ENCODE results near the gene OSBPL3. TPM values are rescaled to one million over a fixed set of nuclear protein-coding genes. Genes with fewer than 3 reads are reported as not detected.

OSBPL3 gene
- total RNA-seq, 1 experiment from 2014 or later = 16.0 TPM

GRCh38 chr7:24842449-24843241 lies 137.3 kb downstream of the OSBPL3 start:
- CTCF ChIA-PET = interaction anchor here (1.1 to 1.4 kb wide), 2 partner anchors 30 to 127 kb away, joined by 3 to 7 read pairs; no protein-coding TSS in a partner anchor
- POLR2A ChIA-PET = no interaction called here

GRCh38 chr7:24842029-24842428 lies 137.9 kb downstream of the OSBPL3 start:
- no peak for ATAC-seq
- peaks cover 9% of the 10 kb centered on the region; the same call in 1 of the 2 replicates for H3K36me3 Mint-ChIP-seq
- H3K27me3 Mint-ChIP-seq (ENCODE audit: low read depth) = no peaks in the 10 kb centered on the region
- ChIA-PET CTCF (interaction anchor here (1.1 to 1.4 kb wide), 2 partner anchors 30 to 126 kb away, joined by 3 to 7 read pairs; no protein-coding TSS in a partner anchor), POLR2A (no interaction called here)
- H3K4me3 Mint-ChIP-seq = no peak overlapping the region
- H3K4me1 Mint-ChIP-seq = peaks cover 18% of the 10 kb centered on the region
- no peaks in the 10 kb centered on the region for H3K9me3 Mint-ChIP-seq
- TF ChIP-seq FOXJ3 (CRISPR knock-in tag; IDR thresholded peaks at IDR 0.05; ENCODE audit: borderline replicate concordance) = no peak
- TF ChIP-seq SMAD4 (CRISPR knock-in tag; IDR thresholded peaks at IDR 0.05) = no peak
- no peak for TF ChIP-seq IRF2 (CRISPR knock-in tag; IDR thresholded peaks at IDR 0.05; ENCODE audit: borderline replicate concordance, low read depth)
- TF ChIP-seq EMX1 (CRISPR knock-in tag; IDR thresholded peaks at IDR 0.05) = no peak
- TF ChIP-seq CREB1 (CRISPR knock-in tag; IDR thresholded peaks at IDR 0.05) = no peak
- TF ChIP-seq NFATC4 (CRISPR knock-in tag; IDR thresholded peaks at IDR 0.05) = no peak
- no peak for TF ChIP-seq SOX15 (CRISPR knock-in tag; IDR thresholded peaks at IDR 0.05)
- TF ChIP-seq ZMAT4 (CRISPR knock-in tag; IDR thresholded peaks at IDR 0.05) = no peak
- no peak for TF ChIP-seq RELA (CRISPR knock-in tag; IDR thresholded peaks at IDR 0.05; ENCODE audit: borderline replicate concordance)
- TF ChIP-seq ZSCAN18 (CRISPR knock-in tag; IDR thresholded peaks at IDR 0.05) = no peak
- TF ChIP-seq PRDM15 (CRISPR knock-in tag; IDR thresholded peaks at IDR 0.05) = no peak
- H3K27ac Mint-ChIP-seq = no peak overlapping the region
- no peak for DNase-seq (ENCODE audit: low spot score)

More at GRCh38 chr7:24842449-24843241, 137.3 kb downstream of the OSBPL3 start:
- Mint-ChIP-seq H3K27ac (peak overlapping the region; percentile 4; the same call in 1 of the 2 replicates), H3K4me3 (no peak overlapping the region), H3K9me3 (no peaks in the 10 kb centered on the region), H3K36me3 (peaks cover 9% of the 10 kb centered on the region; the same call in 1 of the 2 replicates), H3K27me3 (ENCODE audit: low read depth) (no peaks in the 10 kb centered on the region), H3K4me1 (peaks cover 18% of the 10 kb centered on the region)
- TF ChIP-seq GABPB1 (CRISPR knock-in tag; IDR thresholded peaks at IDR 0.05) = peak; percentile 32; the same call in 1 of the 2 replicates
- no peak for TF ChIP-seq NR2C2 (CRISPR knock-in tag; IDR thresholded peaks at IDR 0.05)
- ATAC-seq = no peak; the same call in 1 of the 2 replicates
- DNase-seq (ENCODE audit: low spot score) = no peak

GRCh38 chr7:24840563-24840962 lies 139.4 kb downstream of the OSBPL3 start:
- TF ChIP-seq ZNF532 (CRISPR knock-in tag; IDR thresholded peaks at IDR 0.05; ENCODE audit: borderline replicate concordance) (no peak), EMX1 (CRISPR knock-in tag; IDR thresholded peaks at IDR 0.05) (no peak), E2F1 (CRISPR knock-in tag; IDR thresholded peaks at IDR 0.05) (no peak), SMAD4 (CRISPR knock-in tag; IDR thresholded peaks at IDR 0.05) (no peak), ATF1 (CRISPR knock-in tag; IDR thresholded peaks at IDR 0.05) (no peak), TEAD1 (CRISPR knock-in tag; IDR thresholded peaks at IDR 0.05) (no peak)
- no peaks in the 10 kb centered on the region for H3K9me3 Mint-ChIP-seq
- peaks cover 18% of the 10 kb centered on the region for H3K4me1 Mint-ChIP-seq

More at GRCh38 chr7:24840563-24840962, 139.4 kb downstream of the OSBPL3 start:
- ChIA-PET POLR2A (interaction anchor here (0.6 kb wide), 2 partner anchors 20 to 260 kb away, joined by 3 to 4 read pairs; no protein-coding TSS in a partner anchor), CTCF (interaction anchor here (1.0 kb wide), 1 partner anchor 28 kb away, joined by 4 read pairs; no protein-coding TSS in a partner anchor)
- no peak overlapping the region for H3K27ac Mint-ChIP-seq
- H3K27me3 Mint-ChIP-seq (ENCODE audit: low read depth) = no peaks in the 10 kb centered on the region
- no peak overlapping the region for H3K4me3 Mint-ChIP-seq
- no peak for DNase-seq (ENCODE audit: low spot score)
- ATAC-seq = no peak
- peaks cover 9% of the 10 kb centered on the region; the same call in 1 of the 2 replicates for H3K36me3 Mint-ChIP-seq
